ENCODE results near the gene BATF2. TPM values are rescaled to one million over a fixed set of nuclear protein-coding genes. Genes with fewer than 3 reads are reported as not detected.
A peak's percentile ranks its signal among the peaks of the same experiment; 100 is the strongest.

BATF2 gene
- total and polyA plus RNA-seq, 10 of the 15 experiments (the other 5 are each of a cell fraction or from before 2014, with no cell fraction given): 0.18 to 1.1 (median 0.38) TPM; not detected in 1

DNA sequence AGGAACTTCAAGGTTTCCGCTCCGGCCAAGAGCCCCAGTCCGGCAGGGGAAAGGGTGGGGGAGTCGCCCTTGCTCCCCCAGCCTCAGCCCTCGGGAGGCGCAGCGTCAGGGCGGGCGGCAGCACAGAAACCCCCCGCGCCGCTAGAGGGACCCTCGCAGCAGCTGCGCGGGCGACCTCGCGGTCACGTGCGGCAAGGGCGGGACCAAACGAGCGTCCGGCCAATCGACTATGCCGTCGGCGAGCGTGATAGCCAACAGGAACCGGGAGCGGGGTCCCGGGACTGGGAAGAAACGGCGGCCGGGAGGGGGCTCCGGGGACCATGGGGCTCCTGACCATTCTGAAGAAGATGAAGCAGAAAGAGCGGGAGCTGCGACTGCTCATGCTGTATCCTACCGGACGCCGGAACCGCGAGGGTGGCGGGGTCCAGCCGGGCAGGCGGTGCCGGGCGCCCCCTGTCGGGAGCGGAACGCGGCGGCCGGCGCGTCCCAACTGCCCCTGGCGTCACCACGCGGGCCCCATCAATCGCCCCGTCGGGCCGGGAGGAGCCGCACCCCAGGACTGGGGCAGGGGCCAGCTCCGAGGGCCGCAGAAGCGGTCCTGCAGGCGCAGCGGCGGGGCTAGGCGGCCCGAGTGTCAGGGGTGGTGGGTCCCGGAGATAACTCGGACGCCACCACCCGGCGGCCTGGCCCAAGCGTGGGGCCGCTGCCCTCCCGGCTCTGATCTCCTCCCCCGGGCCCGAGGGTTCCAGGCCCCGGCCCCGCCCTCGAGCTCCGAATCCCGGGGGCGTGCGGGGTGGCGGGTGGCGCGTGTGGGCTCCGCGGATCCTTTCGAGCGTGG is 17.3 kb upstream of the BATF2 start, which contains the start of gene ARL2 (continued):
- TF ChIP-seq PAX5 (IDR thresholded peaks at IDR 0.05; ENCODE audit: borderline replicate concordance, low read depth, low read length): no peak
- TF ChIP-seq SIN3A (IDR thresholded peaks at IDR 0.05; ENCODE audit: low read depth, low read length): peak; percentile 44
- TF ChIP-seq, protein P1, sequence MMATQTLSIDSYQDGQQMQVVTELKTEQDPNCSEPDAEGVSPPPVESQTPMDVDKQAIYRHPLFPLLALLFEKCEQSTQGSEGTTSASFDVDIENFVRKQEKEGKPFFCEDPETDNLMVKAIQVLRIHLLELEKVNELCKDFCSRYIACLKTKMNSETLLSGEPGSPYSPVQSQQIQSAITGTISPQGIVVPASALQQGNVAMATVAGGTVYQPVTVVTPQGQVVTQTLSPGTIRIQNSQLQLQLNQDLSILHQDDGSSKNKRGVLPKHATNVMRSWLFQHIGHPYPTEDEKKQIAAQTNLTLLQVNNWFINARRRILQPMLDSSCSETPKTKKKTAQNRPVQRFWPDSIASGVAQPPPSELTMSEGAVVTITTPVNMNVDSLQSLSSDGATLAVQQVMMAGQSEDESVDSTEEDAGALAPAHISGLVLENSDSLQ (IDR thresholded peaks at IDR 0.05): peak; percentile 52; the same call in 1 of the 2 replicates
- TF ChIP-seq, protein P2, sequence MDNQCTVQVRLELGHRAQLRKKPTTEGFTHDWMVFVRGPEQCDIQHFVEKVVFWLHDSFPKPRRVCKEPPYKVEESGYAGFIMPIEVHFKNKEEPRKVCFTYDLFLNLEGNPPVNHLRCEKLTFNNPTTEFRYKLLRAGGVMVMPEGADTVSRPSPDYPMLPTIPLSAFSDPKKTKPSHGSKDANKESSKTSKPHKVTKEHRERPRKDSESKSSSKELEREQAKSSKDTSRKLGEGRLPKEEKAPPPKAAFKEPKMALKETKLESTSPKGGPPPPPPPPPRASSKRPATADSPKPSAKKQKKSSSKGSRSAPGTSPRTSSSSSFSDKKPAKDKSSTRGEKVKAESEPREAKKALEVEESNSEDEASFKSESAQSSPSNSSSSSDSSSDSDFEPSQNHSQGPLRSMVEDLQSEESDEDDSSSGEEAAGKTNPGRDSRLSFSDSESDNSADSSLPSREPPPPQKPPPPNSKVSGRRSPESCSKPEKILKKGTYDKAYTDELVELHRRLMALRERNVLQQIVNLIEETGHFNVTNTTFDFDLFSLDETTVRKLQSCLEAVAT (IDR thresholded peaks at IDR 0.05): no peak
- TF ChIP-seq, protein P3, sequence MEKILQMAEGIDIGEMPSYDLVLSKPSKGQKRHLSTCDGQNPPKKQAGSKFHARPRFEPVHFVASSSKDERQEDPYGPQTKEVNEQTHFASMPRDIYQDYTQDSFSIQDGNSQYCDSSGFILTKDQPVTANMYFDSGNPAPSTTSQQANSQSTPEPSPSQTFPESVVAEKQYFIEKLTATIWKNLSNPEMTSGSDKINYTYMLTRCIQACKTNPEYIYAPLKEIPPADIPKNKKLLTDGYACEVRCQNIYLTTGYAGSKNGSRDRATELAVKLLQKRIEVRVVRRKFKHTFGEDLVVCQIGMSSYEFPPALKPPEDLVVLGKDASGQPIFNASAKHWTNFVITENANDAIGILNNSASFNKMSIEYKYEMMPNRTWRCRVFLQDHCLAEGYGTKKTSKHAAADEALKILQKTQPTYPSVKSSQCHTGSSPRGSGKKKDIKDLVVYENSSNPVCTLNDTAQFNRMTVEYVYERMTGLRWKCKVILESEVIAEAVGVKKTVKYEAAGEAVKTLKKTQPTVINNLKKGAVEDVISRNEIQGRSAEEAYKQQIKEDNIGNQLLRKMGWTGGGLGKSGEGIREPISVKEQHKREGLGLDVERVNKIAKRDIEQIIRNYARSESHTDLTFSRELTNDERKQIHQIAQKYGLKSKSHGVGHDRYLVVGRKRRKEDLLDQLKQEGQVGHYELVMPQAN (conservative IDR thresholded peaks at IDR 0.05): peak; percentile 72
- no peak for TF ChIP-seq SRF (IDR thresholded peaks at IDR 0.05; ENCODE audit: low read depth in 2 of 2, low read length in 2 of 2)
- TF ChIP-seq NFIC (IDR thresholded peaks at IDR 0.05; ENCODE audit: low read depth, low read length): no peak
- TF ChIP-seq, protein P4, sequence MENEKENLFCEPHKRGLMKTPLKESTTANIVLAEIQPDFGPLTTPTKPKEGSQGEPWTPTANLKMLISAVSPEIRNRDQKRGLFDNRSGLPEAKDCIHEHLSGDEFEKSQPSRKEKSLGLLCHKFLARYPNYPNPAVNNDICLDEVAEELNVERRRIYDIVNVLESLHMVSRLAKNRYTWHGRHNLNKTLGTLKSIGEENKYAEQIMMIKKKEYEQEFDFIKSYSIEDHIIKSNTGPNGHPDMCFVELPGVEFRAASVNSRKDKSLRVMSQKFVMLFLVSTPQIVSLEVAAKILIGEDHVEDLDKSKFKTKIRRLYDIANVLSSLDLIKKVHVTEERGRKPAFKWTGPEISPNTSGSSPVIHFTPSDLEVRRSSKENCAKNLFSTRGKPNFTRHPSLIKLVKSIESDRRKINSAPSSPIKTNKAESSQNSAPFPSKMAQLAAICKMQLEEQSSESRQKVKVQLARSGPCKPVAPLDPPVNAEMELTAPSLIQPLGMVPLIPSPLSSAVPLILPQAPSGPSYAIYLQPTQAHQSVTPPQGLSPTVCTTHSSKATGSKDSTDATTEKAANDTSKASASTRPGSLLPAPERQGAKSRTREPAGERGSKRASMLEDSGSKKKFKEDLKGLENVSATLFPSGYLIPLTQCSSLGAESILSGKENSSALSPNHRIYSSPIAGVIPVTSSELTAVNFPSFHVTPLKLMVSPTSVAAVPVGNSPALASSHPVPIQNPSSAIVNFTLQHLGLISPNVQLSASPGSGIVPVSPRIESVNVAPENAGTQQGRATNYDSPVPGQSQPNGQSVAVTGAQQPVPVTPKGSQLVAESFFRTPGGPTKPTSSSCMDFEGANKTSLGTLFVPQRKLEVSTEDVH (IDR thresholded peaks at IDR 0.05; ENCODE audit: low read depth, partially characterized antibody): no peak
- no peak for TF ChIP-seq MTA2 (IDR thresholded peaks at IDR 0.05; ENCODE audit: low read depth)
- TF ChIP-seq, protein P5, sequence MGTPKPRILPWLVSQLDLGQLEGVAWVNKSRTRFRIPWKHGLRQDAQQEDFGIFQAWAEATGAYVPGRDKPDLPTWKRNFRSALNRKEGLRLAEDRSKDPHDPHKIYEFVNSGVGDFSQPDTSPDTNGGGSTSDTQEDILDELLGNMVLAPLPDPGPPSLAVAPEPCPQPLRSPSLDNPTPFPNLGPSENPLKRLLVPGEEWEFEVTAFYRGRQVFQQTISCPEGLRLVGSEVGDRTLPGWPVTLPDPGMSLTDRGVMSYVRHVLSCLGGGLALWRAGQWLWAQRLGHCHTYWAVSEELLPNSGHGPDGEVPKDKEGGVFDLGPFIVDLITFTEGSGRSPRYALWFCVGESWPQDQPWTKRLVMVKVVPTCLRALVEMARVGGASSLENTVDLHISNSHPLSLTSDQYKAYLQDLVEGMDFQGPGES (IDR thresholded peaks at IDR 0.05): no peak
- no peak for TF ChIP-seq NFYA (IDR thresholded peaks at IDR 0.05; ENCODE audit: borderline replicate concordance, low read depth, low read length)
- peak; percentile 84 for TF ChIP-seq SMARCA5 (IDR thresholded peaks at IDR 0.05)
- no peak for TF ChIP-seq ZNF24 (IDR thresholded peaks at IDR 0.05)
- TF ChIP-seq TARDBP (IDR thresholded peaks at IDR 0.05; ENCODE audit: borderline replicate concordance): peak; percentile 17; the same call in 1 of the 2 replicates
- peak; percentile 38 for TF ChIP-seq RAD21 (IDR thresholded peaks at IDR 0.05; ENCODE audit: insufficient read depth, low read depth, low read length)
- peak; percentile 59 for TF ChIP-seq SP1 (IDR thresholded peaks at IDR 0.05; ENCODE audit: low read depth, low read length)
- TF ChIP-seq NBN (IDR thresholded peaks at IDR 0.05): peak; percentile 56
- TF ChIP-seq ZSCAN29 (IDR thresholded peaks at IDR 0.05): peak; percentile 64
- TF ChIP-seq STAT1 (conservative IDR thresholded peaks at IDR 0.05): no peak
